Renal cortical epithelial cell (primary cell): ENCODE data around the gene FRMD4A. TPM values are rescaled to one million over a fixed set of nuclear protein-coding genes. Genes with fewer than 3 reads are reported as not detected.

Experiments
- DNase-seq: peaks from one replicate; pipeline ENCODE4 v3.0.0-alpha.2; 2011; ENCODE audit warnings: low read depth
- total RNA-seq: library from RNA; depleted of rRNA; stranded (reverse); fragments of >200 nt; gene quantifications from 2 replicates; pipeline ENCODE4 v1.2.3, GENCODE V29; 2014

The FRMD4A gene
- 8.5 and 18.6 TPM in 2 replicates for total RNA-seq

GRCh38 chr10:14330388-14331061 lies at the start of gene FRMD4A:
FRMD4A (minus strand) TSS chr10:14330924.
- DNase-seq: no peak

- no peak for DNase-seq
These were observed 49.0 kb upstream of the FRMD4A start for GRCh38 chr10:14379556-14380280.

- peak; percentile 2 for DNase-seq
These were observed 47.8 kb upstream of the FRMD4A start for GRCh38 chr10:14378387-14378960.

- no peak for DNase-seq
These were observed 47.0 kb upstream of the FRMD4A start for GRCh38 chr10:14377591-14378175.

GRCh38 chr10:14374745-14375445 lies 44.2 kb upstream of the FRMD4A start:
- DNase-seq: peak; percentile 18

GRCh38 chr10:14372606-14373005 lies 41.9 kb upstream of the FRMD4A start:
- no peak for DNase-seq

- DNase-seq: no peak
These were observed 40.9 kb upstream of the FRMD4A start for GRCh38 chr10:14371581-14371980.

- DNase-seq: no peak
These were observed 40.2 kb upstream of the FRMD4A start for GRCh38 chr10:14370894-14371293.

GRCh38 chr10:14369906-14370305 lies 39.2 kb upstream of the FRMD4A start:
- DNase-seq: no peak

- DNase-seq: no peak
These were observed 36.0 kb upstream of the FRMD4A start for GRCh38 chr10:14366760-14367159.

- DNase-seq: no peak
These were observed 34.5 kb upstream of the FRMD4A start for GRCh38 chr10:14365266-14365665.

- DNase-seq: no peak
These were observed 31.4 kb upstream of the FRMD4A start for GRCh38 chr10:14362104-14362503.

- DNase-seq: no peak
These were observed 30.2 kb upstream of the FRMD4A start for GRCh38 chr10:14360961-14361360.

- DNase-seq: no peak
These were observed 29.8 kb upstream of the FRMD4A start for GRCh38 chr10:14360515-14360914.

GRCh38 chr10:14358886-14359573 lies 28.3 kb upstream of the FRMD4A start:
- no peak for DNase-seq

GRCh38 chr10:14356921-14357320 lies 26.2 kb upstream of the FRMD4A start:
- DNase-seq: peak; percentile 52

GRCh38 chr10:14355750-14356149 lies 25.0 kb upstream of the FRMD4A start:
- DNase-seq: no peak

GRCh38 chr10:14353291-14353913 lies 22.7 kb upstream of the FRMD4A start:
- no peak for DNase-seq

- no peak for DNase-seq
These were observed 19.3 kb upstream of the FRMD4A start for GRCh38 chr10:14350006-14350405.

- DNase-seq: no peak
These were observed 18.4 kb upstream of the FRMD4A start for GRCh38 chr10:14349081-14349480.

- no peak for DNase-seq
These were observed 14.5 kb upstream of the FRMD4A start for GRCh38 chr10:14345262-14345661.
